CD4-positive, alpha-beta T cell (primary cell): ENCODE data around the gene SWSAP1. TPM values are rescaled to one million over a fixed set of nuclear protein-coding genes. Genes with fewer than 3 reads are reported as not detected.

Experiments used
- ATAC-seq: fragments of 200-7000 bp; cut with Tn5 transposase; one replicate; pipeline ENCODE4 v1.10.0; 2022; ENCODE audit warnings: mild to moderate bottlenecking; ENCODE audit not compliant: poor library complexity
- CTCF ChIA-PET: fragments of 350-600 bp; sonication (Branson Sonifier 250); formaldehyde crosslinking; loops from one replicate; lab custom pipeline; 2021; ENCODE audit warnings: antibody characterized with exemption, inconsistent platforms; lab: Charles Lee
- POLR2A ChIA-PET: fragments of 350-600 bp; sonication (Branson Sonifier 250); formaldehyde crosslinking; loops from one replicate; lab custom pipeline; 2021; ENCODE audit warnings: antibody characterized with exemption, inconsistent platforms; lab: Charles Lee
- DNase-seq, 14 experiments: peaks; one replicate each; pipeline ENCODE4 v3.0.0-alpha.2; 2013 to 2020; ENCODE audit warnings: mixed read lengths in 2 of 14
- H3K27ac ChIP-seq, 2 donors: one replicate each; pipeline versions ENCODE4 v1.5.1 to v1.7.0; 2013; ENCODE audit warnings: low read length in 2 of 2, low read depth in 1 of 2, mild to moderate bottlenecking in 1 of 2
- H3K27me3 ChIP-seq, 2 experiments: 1 replicate in 1 of 2; 2 replicates in 1 of 2; pipeline versions ENCODE4 v1.6.1 to v1.7.0; 2013; ENCODE audit warnings: low read length in 2 of 2, control low read depth in 1 of 2, mild to moderate bottlenecking in 1 of 2, moderate library complexity in 1 of 2; ENCODE audit not compliant: insufficient read depth in 2 of 2, control insufficient read depth in 1 of 2
- H3K36me3 ChIP-seq: one replicate; pipeline ENCODE4 v1.6.1; 2013; ENCODE audit warnings: low read length, control low read depth; ENCODE audit not compliant: insufficient read depth
- H3K4me1 ChIP-seq: one replicate; pipeline ENCODE4 v1.6.1; 2013; ENCODE audit warnings: low read length, control low read depth; ENCODE audit not compliant: insufficient read depth
- H3K4me3 ChIP-seq: one replicate; pipeline ENCODE4 v1.5.1; 2013; ENCODE audit warnings: mild to moderate bottlenecking, low read length, moderate library complexity
- H3K9me3 ChIP-seq, 2 experiments: 1 replicate in 1 of 2; 2 replicates in 1 of 2; pipeline versions ENCODE4 v1.6.1 to v1.7.0; 2013; ENCODE audit warnings: low read length in 2 of 2, mild to moderate bottlenecking in 2 of 2, control low read depth in 1 of 2, moderate library complexity in 1 of 2; ENCODE audit not compliant: control insufficient read depth in 1 of 2, insufficient read depth in 1 of 2
- H3K27ac Mint-ChIP-seq: one replicate; pipeline ENCODE4 v1.8.0; 2020; ENCODE audit warnings: mixed read lengths
- H3K27me3 Mint-ChIP-seq: one replicate; pipeline ENCODE4 v1.8.0; 2021; ENCODE audit warnings: mixed read lengths
- H3K36me3 Mint-ChIP-seq: one replicate; pipeline ENCODE4 v1.8.0; 2021; ENCODE audit warnings: low read depth, mixed read lengths
- H3K4me1 Mint-ChIP-seq: one replicate; pipeline ENCODE4 v1.8.0; 2021; ENCODE audit warnings: low read depth, mixed read lengths
- H3K4me3 Mint-ChIP-seq: one replicate; pipeline ENCODE4 v1.8.0; 2020; ENCODE audit warnings: mild to moderate bottlenecking, mixed read lengths
- H3K9me3 Mint-ChIP-seq: one replicate; pipeline ENCODE4 v1.8.0; 2020; ENCODE audit warnings: mixed read lengths
- intact Hi-C, 2 experiments: fragments of 100-400 bp; cut with DNase I in 1 of 2; cut with micrococcal nuclease in 1 of 2; formaldehyde crosslinking; loops; one replicate each; pipeline versions ENCODE4 v1.15.1 to v1.9.0; 2023 to 2025; cut with DNase I, micrococcal nuclease
- total RNA-seq, 174 experiments: library from RNA in 2 of 174; stranded (reverse) in 2 of 174; gene quantifications; one replicate each; pipeline ENCODE4 v1.2.3 and lab custom pipeline; 2021 to 2026
- TF ChIP-seq, protein P1 (sequence below): fragments of 200-600 bp; IDR thresholded peaks from one replicate; pipeline ENCODE4 v1.8.0; 2022; ENCODE audit warnings: antibody characterized with exemption, mild to moderate bottlenecking

The SWSAP1 gene
- total RNA-seq, 2 experiments from 2014 or later = 2.6 to 2.7 TPM

DNA sequence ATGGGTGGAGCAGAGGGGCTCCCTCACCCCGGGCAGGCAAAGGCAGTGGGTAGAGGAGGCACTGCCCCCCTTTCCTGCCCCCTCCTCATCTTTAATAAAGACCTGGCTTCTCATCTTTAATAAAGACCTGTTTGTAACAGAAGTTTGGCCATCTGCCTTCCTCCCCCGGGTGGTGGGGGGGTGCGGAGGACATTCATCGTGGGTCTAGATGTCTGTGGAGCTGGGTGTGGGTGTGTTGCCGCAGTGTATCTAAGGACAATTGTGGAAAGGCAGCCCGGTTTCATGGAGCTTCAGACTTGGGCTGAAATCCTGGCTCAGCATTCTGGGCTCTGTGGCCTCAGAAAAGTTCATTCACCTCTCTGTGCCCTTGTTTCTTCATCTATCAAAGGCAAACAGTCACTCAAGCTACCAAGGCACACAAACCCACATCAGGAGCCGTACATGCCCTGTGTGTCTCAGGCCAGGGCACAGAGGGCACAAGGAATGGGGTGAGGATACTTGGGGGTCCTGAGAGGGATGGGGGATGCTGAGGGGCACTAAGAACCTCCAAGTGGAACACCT, 8.8 kb upstream of the SWSAP1 start:
- H3K36me3 ChIP-seq = peaks cover 18% of the 10 kb centered on the region
- no peak overlapping the region for H3K4me3 Mint-ChIP-seq
- H3K27me3 ChIP-seq = no peaks in the 10 kb centered on the region
- no peaks in the 10 kb centered on the region for H3K4me1 Mint-ChIP-seq
- POLR2A ChIA-PET = interaction anchor here (1.0 kb wide), 1 partner anchor 9 kb away, joined by 3 read pairs; the partner anchor contains the start of gene SWSAP1
- H3K4me3 ChIP-seq = no peak overlapping the region
- CTCF ChIA-PET = no interaction called here
- peaks cover 0 to 7% of the 10 kb centered on the region in 2 experiments for H3K9me3 ChIP-seq
- no peaks in the 10 kb centered on the region for H3K27me3 Mint-ChIP-seq
- no peak overlapping the region for H3K27ac Mint-ChIP-seq
- H3K4me1 ChIP-seq = no peaks in the 10 kb centered on the region
- H3K9me3 Mint-ChIP-seq = no peaks in the 10 kb centered on the region
- intact Hi-C loops = no loop called here
- TF ChIP-seq, protein P1, sequence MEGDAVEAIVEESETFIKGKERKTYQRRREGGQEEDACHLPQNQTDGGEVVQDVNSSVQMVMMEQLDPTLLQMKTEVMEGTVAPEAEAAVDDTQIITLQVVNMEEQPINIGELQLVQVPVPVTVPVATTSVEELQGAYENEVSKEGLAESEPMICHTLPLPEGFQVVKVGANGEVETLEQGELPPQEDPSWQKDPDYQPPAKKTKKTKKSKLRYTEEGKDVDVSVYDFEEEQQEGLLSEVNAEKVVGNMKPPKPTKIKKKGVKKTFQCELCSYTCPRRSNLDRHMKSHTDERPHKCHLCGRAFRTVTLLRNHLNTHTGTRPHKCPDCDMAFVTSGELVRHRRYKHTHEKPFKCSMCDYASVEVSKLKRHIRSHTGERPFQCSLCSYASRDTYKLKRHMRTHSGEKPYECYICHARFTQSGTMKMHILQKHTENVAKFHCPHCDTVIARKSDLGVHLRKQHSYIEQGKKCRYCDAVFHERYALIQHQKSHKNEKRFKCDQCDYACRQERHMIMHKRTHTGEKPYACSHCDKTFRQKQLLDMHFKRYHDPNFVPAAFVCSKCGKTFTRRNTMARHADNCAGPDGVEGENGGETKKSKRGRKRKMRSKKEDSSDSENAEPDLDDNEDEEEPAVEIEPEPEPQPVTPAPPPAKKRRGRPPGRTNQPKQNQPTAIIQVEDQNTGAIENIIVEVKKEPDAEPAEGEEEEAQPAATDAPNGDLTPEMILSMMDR = no peak
- DNase-seq (no peak), ATAC-seq (no peak)
- no peak overlapping the region for H3K27ac ChIP-seq
- peaks cover 34% of the 10 kb centered on the region for H3K36me3 Mint-ChIP-seq

GRCh38 chr19:11367528-11367927, 6.9 kb upstream of the SWSAP1 start:
- Mint-ChIP-seq H3K27ac (no peak overlapping the region), H3K27me3 (no peaks in the 10 kb centered on the region), H3K4me1 (no peaks in the 10 kb centered on the region), H3K4me3 (no peak overlapping the region), H3K36me3 (peaks cover 41% of the 10 kb centered on the region), H3K9me3 (no peaks in the 10 kb centered on the region)
- DNase-seq = no peak
- Histone ChIP-seq H3K4me3 (no peak overlapping the region), H3K36me3 (peaks cover 14% of the 10 kb centered on the region), H3K4me1 (no peaks in the 10 kb centered on the region), H3K27me3 (no peaks in the 10 kb centered on the region), H3K27ac (no peak overlapping the region), H3K9me3 (no peaks in the 10 kb centered on the region)
- CTCF ChIA-PET = interaction anchor here (2.5 kb wide), 1 partner anchor 14 kb away, joined by 18 read pairs; no protein-coding TSS in a partner anchor
- intact Hi-C loops = no loop called here
- TF ChIP-seq, protein P1 = no peak
- ATAC-seq = no peak
- POLR2A ChIA-PET = no interaction called here

DNA sequence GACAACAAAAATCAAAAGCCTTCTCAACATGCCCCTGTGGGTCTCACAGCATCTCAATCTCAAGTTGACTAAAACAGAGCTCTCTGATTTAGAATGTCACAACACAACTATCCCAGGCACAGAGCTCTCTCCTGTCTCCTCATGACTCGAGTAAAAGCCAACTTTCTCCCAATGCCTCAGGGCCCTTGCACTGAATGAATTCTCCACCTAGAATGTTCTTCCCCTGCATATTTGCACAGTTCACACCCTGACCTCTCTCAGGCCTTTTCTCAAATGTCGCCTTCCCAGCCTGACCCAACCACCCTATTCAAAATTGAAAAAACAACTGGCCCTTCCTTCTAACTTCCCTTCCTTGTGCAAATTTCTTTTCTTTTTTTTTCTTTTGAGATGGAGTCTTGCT, 3.7 kb upstream of the SWSAP1 start:
- no peak overlapping the region for H3K4me3 ChIP-seq
- H3K4me1 Mint-ChIP-seq = peaks cover 10% of the 10 kb centered on the region
- no peaks in the 10 kb centered on the region for H3K27me3 ChIP-seq
- DNase-seq (no peak), ATAC-seq (no peak)
- peaks cover 18% of the 10 kb centered on the region for H3K4me1 ChIP-seq
- no peaks in the 10 kb centered on the region for H3K9me3 Mint-ChIP-seq
- TF ChIP-seq, protein P1 = no peak
- peaks cover 29% of the 10 kb centered on the region for H3K36me3 Mint-ChIP-seq
- H3K36me3 ChIP-seq = peaks cover 11% of the 10 kb centered on the region
- CTCF ChIA-PET = interaction anchor here (0.6 to 1.4 kb wide), 2 partner anchors 10 to 1267 kb away, joined by 3 to 4 read pairs; no protein-coding TSS in a partner anchor
- POLR2A ChIA-PET = interaction anchor here (1.5 kb wide), 1 partner anchor 11 kb away, joined by 3 read pairs; no protein-coding TSS in a partner anchor
- H3K27me3 Mint-ChIP-seq = no peaks in the 10 kb centered on the region
- no peak overlapping the region for H3K27ac ChIP-seq
- no peak overlapping the region for H3K4me3 Mint-ChIP-seq
- H3K9me3 ChIP-seq = no peaks in the 10 kb centered on the region
- intact Hi-C loops = loop anchor here (10.0 kb wide), 2 partner anchors 134 to 446 kb away; partner anchors contain the start of genes TIMM29 (in 1 of the 2), YIPF2 (in 1 of the 2) and ZNF653 (in 1 of the 2)
- no peak overlapping the region for H3K27ac Mint-ChIP-seq
